ENCODE measurements around the gene EN1.

Gene EN1

GRCh38 chr2:118849226-118850167 is 2.0 kb upstream of the EN1 start:
- no peak overlapping the region for H3K27ac ChIP-seq (replicated peaks)
- TF ChIP-seq CTCF (IDR thresholded peaks at IDR 0.05; ENCODE audit: insufficient read depth, low read length) (no peak), REST (IDR thresholded peaks at IDR 0.05; ENCODE audit: insufficient replicate concordance, low read depth) (no peak), SPI1 (IDR thresholded peaks at IDR 0.05; ENCODE audit: borderline replicate concordance, low read depth) (no peak), POLR2AphosphoS5 (IDR thresholded peaks at IDR 0.05; ENCODE audit: low read depth) (no peak), GABPA (IDR thresholded peaks at IDR 0.05; ENCODE audit: low read depth) (no peak)
- peaks cover 89% of the 10 kb centered on the region for H3K27me3 ChIP-seq (ENCODE audit: insufficient read depth, poor library complexity, severe bottlenecking)
- H3K4me3 ChIP-seq (replicated peaks; ENCODE audit: insufficient read depth, low read length) = no peak overlapping the region
- no peak for DNase-seq (ENCODE audit: low read depth in 1 of 2, low spot score in 1 of 2)

- TF ChIP-seq REST (IDR thresholded peaks at IDR 0.05; ENCODE audit: insufficient replicate concordance, low read depth) (no peak), GABPA (IDR thresholded peaks at IDR 0.05; ENCODE audit: low read depth) (no peak), CTCF (IDR thresholded peaks at IDR 0.05; ENCODE audit: insufficient read depth, low read length) (no peak), POLR2AphosphoS5 (IDR thresholded peaks at IDR 0.05; ENCODE audit: low read depth) (no peak), SPI1 (IDR thresholded peaks at IDR 0.05; ENCODE audit: borderline replicate concordance, low read depth) (no peak)
- no peak overlapping the region for H3K4me3 ChIP-seq (replicated peaks; ENCODE audit: insufficient read depth, low read length)
Measured at GRCh38 chr2:118848381-118849225, 1.2 kb upstream of the EN1 start.

GRCh38 chr2:118847762-118848172 is 319 bp upstream of the EN1 start:
- Histone ChIP-seq H3K27me3 (ENCODE audit: insufficient read depth, poor library complexity, severe bottlenecking) (peaks cover 84% of the 10 kb centered on the region), H3K27ac (replicated peaks) (no peak overlapping the region), H3K4me3 (replicated peaks; ENCODE audit: insufficient read depth, low read length) (no peak overlapping the region)

More at GRCh38 chr2:118848381-118849225, 1.2 kb upstream of the EN1 start:
- Histone ChIP-seq H3K27me3 (ENCODE audit: insufficient read depth, poor library complexity, severe bottlenecking) (peaks cover 85% of the 10 kb centered on the region), H3K27ac (replicated peaks) (no peak overlapping the region)
- no peak for DNase-seq (ENCODE audit: low read depth in 1 of 2, low spot score in 1 of 2)

More at GRCh38 chr2:118847762-118848172, 319 bp upstream of the EN1 start:
- DNase-seq (ENCODE audit: low read depth in 1 of 2, low spot score in 1 of 2) = no peak
- TF ChIP-seq GABPA (IDR thresholded peaks at IDR 0.05; ENCODE audit: low read depth) = no peak
- TF ChIP-seq CTCF (IDR thresholded peaks at IDR 0.05; ENCODE audit: insufficient read depth, low read length) = no peak
- TF ChIP-seq POLR2AphosphoS5 (IDR thresholded peaks at IDR 0.05; ENCODE audit: low read depth) = no peak
- no peak for TF ChIP-seq SPI1 (IDR thresholded peaks at IDR 0.05; ENCODE audit: borderline replicate concordance, low read depth)
- TF ChIP-seq REST (IDR thresholded peaks at IDR 0.05; ENCODE audit: insufficient replicate concordance, low read depth) = no peak

Measured in HL-60 (cell line).